ENCODE measurements around the gene P2RY8.

The P2RY8 gene

GRCh38 chrX:1536712-1537030, 314 bp downstream of the P2RY8 start:
- Histone ChIP-seq H3K9me3 (replicated peaks; ENCODE audit: insufficient read depth, low read length) (no peaks in the 10 kb centered on the region), H3K27ac (ENCODE audit: low read length) (peak overlapping the region; percentile 99), H3K9me2 (replicated peaks; ENCODE audit: insufficient read depth, low read length) (no peaks in the 10 kb centered on the region), H3K4me1 (ENCODE audit: low read length) (0 out of 2 replicates have a peak, but pooled peaks cover under 1% of the 10 kb centered on the region), H3K36me3 (replicated peaks; ENCODE audit: insufficient read depth, low read length) (no peaks in the 10 kb centered on the region), H4K20me1 (ENCODE audit: insufficient read depth, low read length) (peaks cover 2% of the 10 kb centered on the region; the same call in 1 of the 2 replicates), H2AFZ (ENCODE audit: low read length) (no peak overlapping the region), H3K27me3 (replicated peaks; ENCODE audit: insufficient read depth, low read length) (no peaks in the 10 kb centered on the region), H3K9ac (ENCODE audit: low read length) (peak overlapping the region; percentile 100), H3K4me2 (ENCODE audit: low read depth, low read length) (peak overlapping the region; percentile 88), H3K79me2 (ENCODE audit: low read length) (peaks cover 34% of the 10 kb centered on the region), H3K4me3 (ENCODE audit: low read length) (peak overlapping the region; percentile 80), H3F3A (ENCODE audit: insufficient read depth, low read length) (peaks cover 30% of the 10 kb centered on the region)
- no peak for DNase-seq
- no peak for TF ChIP-seq CTCF (IDR thresholded peaks at IDR 0.05; ENCODE audit: low read length)
- TF ChIP-seq EZH2 (optimal IDR thresholded peaks at IDR 0.05; ENCODE audit: low read depth, low read length): no peak
- TF ChIP-seq EZH2phosphoT487 (IDR thresholded peaks at IDR 0.05; ENCODE audit: low read length): no peak

DNA sequence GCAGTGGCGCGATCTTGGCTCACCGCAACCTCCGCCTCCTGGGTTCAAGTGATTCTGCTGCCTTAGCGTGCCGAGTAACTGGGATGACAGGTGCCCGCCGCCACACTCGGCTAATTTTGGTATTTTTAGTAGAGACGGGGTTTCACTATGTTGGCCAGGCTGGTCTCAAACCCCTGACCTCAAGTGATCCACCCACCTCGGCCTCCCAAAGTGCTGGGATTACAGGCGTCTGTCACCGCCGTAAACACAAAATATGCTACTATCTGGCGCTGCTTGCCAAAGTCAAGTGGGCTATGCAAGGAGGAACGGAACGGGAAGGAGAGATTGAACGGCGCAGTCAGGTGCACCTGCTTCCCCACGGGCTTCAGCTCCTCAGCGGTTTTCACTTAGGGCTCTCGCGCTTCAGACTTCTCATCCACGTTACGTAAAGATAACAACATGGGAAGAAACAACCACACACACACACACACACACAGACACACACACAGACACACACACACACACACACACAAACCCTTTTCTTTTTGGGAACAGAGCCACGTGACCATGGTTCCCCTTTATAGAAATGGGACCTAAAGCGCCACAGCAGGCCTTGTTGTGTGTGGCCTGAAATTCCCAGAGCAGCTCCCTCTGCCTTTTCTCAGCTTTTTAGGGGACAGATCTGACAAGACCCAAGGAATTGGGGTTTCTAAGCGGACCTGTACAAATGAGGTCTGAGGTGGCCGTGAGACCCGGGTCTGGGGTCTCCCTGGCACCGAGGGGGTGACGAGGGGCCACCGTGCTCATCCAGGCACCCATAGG, 1.5 kb downstream of the P2RY8 start:
- H3K27ac ChIP-seq (ENCODE audit: low read length): peak overlapping the region; percentile 99
- H3K9me2 ChIP-seq (replicated peaks; ENCODE audit: insufficient read depth, low read length): no peaks in the 10 kb centered on the region
- H4K20me1 ChIP-seq (ENCODE audit: insufficient read depth, low read length): peaks cover 9% of the 10 kb centered on the region; the same call in 1 of the 2 replicates
- TF ChIP-seq EZH2phosphoT487 (IDR thresholded peaks at IDR 0.05; ENCODE audit: low read length) (no peak), EZH2 (optimal IDR thresholded peaks at IDR 0.05; ENCODE audit: low read depth, low read length) (no peak), CTCF (IDR thresholded peaks at IDR 0.05; ENCODE audit: low read length) (no peak)
- H3K36me3 ChIP-seq (replicated peaks; ENCODE audit: insufficient read depth, low read length): no peaks in the 10 kb centered on the region
- peaks cover 46% of the 10 kb centered on the region for H3K79me2 ChIP-seq (ENCODE audit: low read length)
- H3K9ac ChIP-seq (ENCODE audit: low read length): peak overlapping the region; percentile 100
- 0 out of 2 replicates have a peak, but pooled peaks cover 3% of the 10 kb centered on the region for H3K4me1 ChIP-seq (ENCODE audit: low read length)
- peak overlapping the region; percentile 80 for H3K4me3 ChIP-seq (ENCODE audit: low read length)
- no peaks in the 10 kb centered on the region for H3K27me3 ChIP-seq (replicated peaks; ENCODE audit: insufficient read depth, low read length)
- DNase-seq: peak; percentile 50
- H3F3A ChIP-seq (ENCODE audit: insufficient read depth, low read length): peaks cover 30% of the 10 kb centered on the region
- H3K4me2 ChIP-seq (ENCODE audit: low read depth, low read length): peak overlapping the region; percentile 69; the same call in 1 of the 2 replicates
- H3K9me3 ChIP-seq (replicated peaks; ENCODE audit: insufficient read depth, low read length): no peaks in the 10 kb centered on the region
- H2AFZ ChIP-seq (ENCODE audit: low read length): no peak overlapping the region

DNA sequence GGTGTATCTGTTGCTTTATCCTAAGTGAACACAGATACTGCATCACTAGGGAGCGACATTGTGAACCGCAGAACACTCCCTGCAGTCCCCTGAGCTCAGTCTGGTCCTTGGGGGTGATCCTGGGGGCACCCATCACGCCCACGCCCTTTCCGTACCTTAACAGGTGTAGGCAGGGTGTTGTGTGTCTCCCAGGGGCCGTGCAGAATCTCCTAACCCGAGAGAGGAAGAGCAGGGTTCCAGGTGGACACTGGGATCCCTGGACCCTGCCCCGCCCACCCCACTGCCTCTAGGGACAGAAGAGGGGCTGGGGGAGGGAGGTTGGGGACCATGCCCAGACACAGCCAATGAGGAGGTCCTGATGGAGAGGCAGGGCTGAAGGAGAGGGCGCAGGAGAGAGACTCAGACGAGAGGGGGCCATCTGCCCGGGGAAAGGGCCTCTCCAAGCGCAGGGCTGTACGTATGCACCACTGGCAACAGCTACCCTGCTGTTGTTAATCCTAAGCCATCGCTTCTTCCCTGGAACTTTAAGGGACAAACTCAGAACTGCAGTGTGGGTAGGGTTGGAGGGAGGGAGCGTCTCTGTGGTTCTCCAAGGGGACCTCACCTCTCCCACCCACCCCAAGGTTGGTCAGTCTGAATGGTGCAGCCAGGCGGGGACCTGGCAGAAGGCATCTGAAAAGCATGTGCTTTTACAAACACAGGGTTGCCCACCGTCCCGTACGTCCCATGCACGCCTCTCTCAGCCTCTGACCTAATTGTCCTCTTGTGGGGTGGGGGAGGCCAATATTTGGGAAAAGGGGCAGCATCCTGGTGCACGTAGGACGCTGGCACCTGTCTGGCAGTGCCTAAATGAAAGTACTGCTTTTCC, 2.5 kb downstream of the P2RY8 start:
- peaks cover 55% of the 10 kb centered on the region for H3K79me2 ChIP-seq (ENCODE audit: low read length)
- H3K27me3 ChIP-seq (replicated peaks; ENCODE audit: insufficient read depth, low read length): no peaks in the 10 kb centered on the region
- H3K9ac ChIP-seq (ENCODE audit: low read length): peak overlapping the region; percentile 100
- H3K36me3 ChIP-seq (replicated peaks; ENCODE audit: insufficient read depth, low read length): no peaks in the 10 kb centered on the region
- no peaks in the 10 kb centered on the region for H3K9me3 ChIP-seq (replicated peaks; ENCODE audit: insufficient read depth, low read length)
- peaks cover 9% of the 10 kb centered on the region for H4K20me1 ChIP-seq (ENCODE audit: insufficient read depth, low read length)
- no peak overlapping the region for H2AFZ ChIP-seq (ENCODE audit: low read length)
- 0 out of 2 replicates have a peak, but pooled peaks cover 3% of the 10 kb centered on the region for H3K4me1 ChIP-seq (ENCODE audit: low read length)
- H3K4me2 ChIP-seq (ENCODE audit: low read depth, low read length): peak overlapping the region; percentile 84
- H3K9me2 ChIP-seq (replicated peaks; ENCODE audit: insufficient read depth, low read length): no peaks in the 10 kb centered on the region
- H3K4me3 ChIP-seq (ENCODE audit: low read length): peak overlapping the region; percentile 80
- peak; percentile 18 for DNase-seq
- H3F3A ChIP-seq (ENCODE audit: insufficient read depth, low read length): peaks cover 30% of the 10 kb centered on the region
- H3K27ac ChIP-seq (ENCODE audit: low read length): peak overlapping the region; percentile 99
- no peak for TF ChIP-seq CTCF (IDR thresholded peaks at IDR 0.05; ENCODE audit: low read length)
- TF ChIP-seq EZH2phosphoT487 (IDR thresholded peaks at IDR 0.05; ENCODE audit: low read length): no peak
- TF ChIP-seq EZH2 (optimal IDR thresholded peaks at IDR 0.05; ENCODE audit: low read depth, low read length): no peak

Measured in MM.1S (cell line).